Tibial nerve (tissue), 4 donors: ENCODE measurements around the gene NFAT5.

Experiments used
- EP300 ChIP-seq, 2 donors: sonication (generic); formaldehyde crosslinking; IDR thresholded peaks; one replicate each; pipeline ENCODE4 v1.6.1; 2017; ENCODE audit warnings: antibody characterized with exemption in 2 of 2, mild to moderate bottlenecking in 1 of 2
- POLR2A ChIP-seq, 2 donors: fragments of 450-650 bp; IDR thresholded peaks; one replicate each; pipeline ENCODE4 v1.6.1; 2017; ENCODE audit warnings: antibody characterized with exemption in 2 of 2, mild to moderate bottlenecking in 2 of 2, moderate library complexity in 2 of 2
- TF ChIP-seq, protein P1 (sequence below), 5 experiments: fragments of 200-600 bp in 3 of 5; fragments of 450-650 bp in 2 of 5; sonication (generic) in 3 of 5; IDR thresholded peaks; one replicate each; pipeline ENCODE4 v1.5.1; 2016 to 2019; ENCODE audit warnings: antibody characterized with exemption in 5 of 5, mild to moderate bottlenecking in 3 of 5, moderate library complexity in 2 of 5

DNA sequence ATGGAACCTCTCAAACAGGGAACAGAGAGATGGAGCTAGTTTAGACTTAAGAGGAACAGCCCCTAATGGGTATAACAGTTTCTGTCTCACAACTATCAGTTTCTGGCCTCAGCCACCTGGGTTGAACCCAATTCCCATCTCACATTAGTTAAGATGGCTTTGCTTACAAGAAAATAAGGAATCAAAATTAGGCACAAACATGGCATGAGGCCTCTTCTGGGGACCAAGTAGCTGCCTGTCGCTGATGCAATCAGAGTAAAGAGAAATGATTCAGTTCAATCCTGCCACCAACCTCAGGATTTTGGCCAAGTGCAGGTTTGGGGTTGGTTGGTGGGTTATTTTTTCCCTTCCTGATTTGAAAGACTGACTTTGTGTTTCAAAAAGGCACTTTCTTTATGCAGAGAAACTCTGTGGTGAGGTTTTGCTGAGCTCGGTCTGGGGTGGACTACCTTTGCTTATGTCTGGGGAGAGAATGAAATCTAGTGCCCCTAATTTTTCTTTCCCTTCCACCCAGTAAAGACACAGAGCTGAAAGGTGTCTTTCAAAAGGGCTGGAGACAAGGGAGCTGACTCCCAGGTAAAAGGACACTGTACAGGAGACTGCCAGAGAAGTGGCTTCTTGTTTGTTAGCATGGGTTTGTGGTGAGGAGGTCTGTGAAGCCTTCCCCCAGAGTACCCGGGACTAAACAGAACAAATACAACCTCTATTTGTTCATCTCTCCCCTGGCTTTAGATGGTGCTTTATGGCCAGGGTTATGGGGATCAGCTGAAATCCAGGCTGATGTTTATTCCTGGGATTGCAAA is 44.8 kb upstream of the NFAT5 start:
- TF ChIP-seq POLR2A (IDR thresholded peaks at IDR 0.05), result no peak
- TF ChIP-seq, protein P1, sequence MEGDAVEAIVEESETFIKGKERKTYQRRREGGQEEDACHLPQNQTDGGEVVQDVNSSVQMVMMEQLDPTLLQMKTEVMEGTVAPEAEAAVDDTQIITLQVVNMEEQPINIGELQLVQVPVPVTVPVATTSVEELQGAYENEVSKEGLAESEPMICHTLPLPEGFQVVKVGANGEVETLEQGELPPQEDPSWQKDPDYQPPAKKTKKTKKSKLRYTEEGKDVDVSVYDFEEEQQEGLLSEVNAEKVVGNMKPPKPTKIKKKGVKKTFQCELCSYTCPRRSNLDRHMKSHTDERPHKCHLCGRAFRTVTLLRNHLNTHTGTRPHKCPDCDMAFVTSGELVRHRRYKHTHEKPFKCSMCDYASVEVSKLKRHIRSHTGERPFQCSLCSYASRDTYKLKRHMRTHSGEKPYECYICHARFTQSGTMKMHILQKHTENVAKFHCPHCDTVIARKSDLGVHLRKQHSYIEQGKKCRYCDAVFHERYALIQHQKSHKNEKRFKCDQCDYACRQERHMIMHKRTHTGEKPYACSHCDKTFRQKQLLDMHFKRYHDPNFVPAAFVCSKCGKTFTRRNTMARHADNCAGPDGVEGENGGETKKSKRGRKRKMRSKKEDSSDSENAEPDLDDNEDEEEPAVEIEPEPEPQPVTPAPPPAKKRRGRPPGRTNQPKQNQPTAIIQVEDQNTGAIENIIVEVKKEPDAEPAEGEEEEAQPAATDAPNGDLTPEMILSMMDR (IDR thresholded peaks at IDR 0.05), result no peak
- TF ChIP-seq EP300 (IDR thresholded peaks at IDR 0.05), result no peak
